ENCODE results near the gene PARP16. TPM values are rescaled to one million over a fixed set of nuclear protein-coding genes. Genes with fewer than 3 reads are reported as not detected.

The PARP16 gene
- polyA plus RNA-seq, 2 of the 4 experiments (the other 2 are of a cell fraction), result 7.5 to 9.8 TPM

DNA sequence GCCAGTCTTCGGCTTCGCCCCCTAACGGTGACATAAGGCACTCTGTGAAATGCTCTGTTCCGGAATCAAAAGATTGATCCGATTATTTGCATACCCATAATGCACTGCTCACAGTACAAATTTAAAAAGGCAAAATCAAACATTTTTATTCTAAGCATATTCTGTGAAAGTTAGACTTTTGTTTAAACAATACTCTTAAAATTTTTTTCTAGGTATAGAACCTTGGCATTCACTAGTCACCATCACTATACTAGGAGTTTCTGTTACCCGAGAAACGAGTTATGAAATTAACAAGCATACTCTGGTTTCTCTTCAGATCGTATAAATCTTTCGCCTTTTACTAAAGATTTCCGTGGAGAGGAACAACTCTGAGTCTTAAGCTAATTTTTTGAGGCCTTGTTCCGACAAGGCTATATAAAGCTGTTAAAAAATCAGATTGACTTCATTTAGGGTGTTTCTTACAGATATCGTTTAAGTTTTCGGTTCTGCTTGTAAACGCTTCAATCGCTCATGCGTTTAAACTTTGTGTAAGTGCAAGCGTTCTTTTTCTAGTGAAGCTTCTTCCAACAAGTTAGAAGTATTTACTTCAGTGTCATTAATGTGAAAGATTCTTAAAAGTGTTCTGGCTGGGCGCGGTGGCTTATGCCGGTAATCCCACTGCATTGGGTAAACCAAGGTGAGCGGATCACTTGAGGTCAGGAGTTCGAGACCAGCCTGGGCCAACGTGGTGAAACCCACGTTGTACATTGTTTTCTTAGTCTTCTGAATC, 17.9 kb upstream of the PARP16 start, which contains the start of gene RNU5B-1 (continued):
- TF ChIP-seq, protein P1, sequence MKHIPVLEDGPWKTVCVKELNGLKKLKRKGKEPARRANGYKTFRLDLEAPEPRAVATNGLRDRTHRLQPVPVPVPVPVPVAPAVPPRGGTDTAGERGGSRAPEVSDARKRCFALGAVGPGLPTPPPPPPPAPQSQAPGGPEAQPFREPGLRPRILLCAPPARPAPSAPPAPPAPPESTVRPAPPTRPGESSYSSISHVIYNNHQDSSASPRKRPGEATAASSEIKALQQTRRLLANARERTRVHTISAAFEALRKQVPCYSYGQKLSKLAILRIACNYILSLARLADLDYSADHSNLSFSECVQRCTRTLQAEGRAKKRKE (CRISPR knock-in tag; IDR thresholded peaks at IDR 0.05; ENCODE audit: low read depth), result peak; percentile 96; the same call in 1 of the 2 replicates
- peak; percentile 100 for TF ChIP-seq JUN (IDR thresholded peaks at IDR 0.05)
- TF ChIP-seq, protein P2, sequence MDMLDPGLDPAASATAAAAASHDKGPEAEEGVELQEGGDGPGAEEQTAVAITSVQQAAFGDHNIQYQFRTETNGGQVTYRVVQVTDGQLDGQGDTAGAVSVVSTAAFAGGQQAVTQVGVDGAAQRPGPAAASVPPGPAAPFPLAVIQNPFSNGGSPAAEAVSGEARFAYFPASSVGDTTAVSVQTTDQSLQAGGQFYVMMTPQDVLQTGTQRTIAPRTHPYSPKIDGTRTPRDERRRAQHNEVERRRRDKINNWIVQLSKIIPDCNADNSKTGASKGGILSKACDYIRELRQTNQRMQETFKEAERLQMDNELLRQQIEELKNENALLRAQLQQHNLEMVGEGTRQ (IDR thresholded peaks at IDR 0.05), result no peak
- peak; percentile 1 for TF ChIP-seq ZFP36 (IDR thresholded peaks at IDR 0.05; ENCODE audit: borderline replicate concordance, partially characterized antibody)
- TF ChIP-seq CEBPB (IDR thresholded peaks at IDR 0.05), result peak in 1 of 2 experiments; percentile 4; a peak in 1 of 4 replicates
- TF ChIP-seq TFCP2L1 (CRISPR knock-in tag; IDR thresholded peaks at IDR 0.05), result peak; percentile 99
- TF ChIP-seq EHMT2 (IDR thresholded peaks at IDR 0.05; ENCODE audit: low read depth), result no peak
- TF ChIP-seq POLR2A (IDR thresholded peaks at IDR 0.05; ENCODE audit: low read length), result peak; percentile 100
- peak; percentile 100 for TF ChIP-seq HOXA7 (CRISPR knock-in tag; IDR thresholded peaks at IDR 0.05)
- TF ChIP-seq, protein P3, sequence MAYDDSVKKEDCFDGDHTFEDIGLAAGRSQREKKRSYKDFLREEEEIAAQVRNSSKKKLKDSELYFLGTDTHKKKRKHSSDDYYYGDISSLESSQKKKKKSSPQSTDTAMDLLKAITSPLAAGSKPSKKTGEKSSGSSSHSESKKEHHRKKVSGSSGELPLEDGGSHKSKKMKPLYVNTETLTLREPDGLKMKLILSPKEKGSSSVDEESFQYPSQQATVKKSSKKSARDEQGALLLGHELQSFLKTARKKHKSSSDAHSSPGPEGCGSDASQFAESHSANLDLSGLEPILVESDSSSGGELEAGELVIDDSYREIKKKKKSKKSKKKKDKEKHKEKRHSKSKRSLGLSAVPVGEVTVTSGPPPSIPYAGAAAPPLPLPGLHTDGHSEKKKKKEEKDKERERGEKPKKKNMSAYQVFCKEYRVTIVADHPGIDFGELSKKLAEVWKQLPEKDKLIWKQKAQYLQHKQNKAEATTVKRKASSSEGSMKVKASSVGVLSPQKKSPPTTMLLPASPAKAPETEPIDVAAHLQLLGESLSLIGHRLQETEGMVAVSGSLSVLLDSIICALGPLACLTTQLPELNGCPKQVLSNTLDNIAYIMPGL (CRISPR knock-in tag; IDR thresholded peaks at IDR 0.05; ENCODE audit: borderline replicate concordance), result peak; percentile 99
- TF ChIP-seq, protein P4, sequence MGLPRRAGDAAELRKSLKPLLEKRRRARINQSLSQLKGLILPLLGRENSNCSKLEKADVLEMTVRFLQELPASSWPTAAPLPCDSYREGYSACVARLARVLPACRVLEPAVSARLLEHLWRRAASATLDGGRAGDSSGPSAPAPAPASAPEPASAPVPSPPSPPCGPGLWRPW (IDR thresholded peaks at IDR 0.05), result no peak
- TF ChIP-seq HOXB13 (CRISPR knock-in tag; IDR thresholded peaks at IDR 0.05; ENCODE audit: low read depth), result 0 out of 2 replicates have a peak, but pooled peaks have one; percentile 82
- TF ChIP-seq, protein P5, sequence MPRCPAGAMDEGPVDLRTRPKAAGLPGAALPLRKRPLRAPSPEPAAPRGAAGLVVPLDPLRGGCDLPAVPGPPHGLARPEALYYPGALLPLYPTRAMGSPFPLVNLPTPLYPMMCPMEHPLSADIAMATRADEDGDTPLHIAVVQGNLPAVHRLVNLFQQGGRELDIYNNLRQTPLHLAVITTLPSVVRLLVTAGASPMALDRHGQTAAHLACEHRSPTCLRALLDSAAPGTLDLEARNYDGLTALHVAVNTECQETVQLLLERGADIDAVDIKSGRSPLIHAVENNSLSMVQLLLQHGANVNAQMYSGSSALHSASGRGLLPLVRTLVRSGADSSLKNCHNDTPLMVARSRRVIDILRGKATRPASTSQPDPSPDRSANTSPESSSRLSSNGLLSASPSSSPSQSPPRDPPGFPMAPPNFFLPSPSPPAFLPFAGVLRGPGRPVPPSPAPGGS (IDR thresholded peaks at IDR 0.05), result peak; percentile 100
- TF ChIP-seq, protein P6, sequence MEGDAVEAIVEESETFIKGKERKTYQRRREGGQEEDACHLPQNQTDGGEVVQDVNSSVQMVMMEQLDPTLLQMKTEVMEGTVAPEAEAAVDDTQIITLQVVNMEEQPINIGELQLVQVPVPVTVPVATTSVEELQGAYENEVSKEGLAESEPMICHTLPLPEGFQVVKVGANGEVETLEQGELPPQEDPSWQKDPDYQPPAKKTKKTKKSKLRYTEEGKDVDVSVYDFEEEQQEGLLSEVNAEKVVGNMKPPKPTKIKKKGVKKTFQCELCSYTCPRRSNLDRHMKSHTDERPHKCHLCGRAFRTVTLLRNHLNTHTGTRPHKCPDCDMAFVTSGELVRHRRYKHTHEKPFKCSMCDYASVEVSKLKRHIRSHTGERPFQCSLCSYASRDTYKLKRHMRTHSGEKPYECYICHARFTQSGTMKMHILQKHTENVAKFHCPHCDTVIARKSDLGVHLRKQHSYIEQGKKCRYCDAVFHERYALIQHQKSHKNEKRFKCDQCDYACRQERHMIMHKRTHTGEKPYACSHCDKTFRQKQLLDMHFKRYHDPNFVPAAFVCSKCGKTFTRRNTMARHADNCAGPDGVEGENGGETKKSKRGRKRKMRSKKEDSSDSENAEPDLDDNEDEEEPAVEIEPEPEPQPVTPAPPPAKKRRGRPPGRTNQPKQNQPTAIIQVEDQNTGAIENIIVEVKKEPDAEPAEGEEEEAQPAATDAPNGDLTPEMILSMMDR (IDR thresholded peaks at IDR 0.05), result peak; percentile 91; the same call in 2 of the 3 replicates
- TF ChIP-seq JUNB (IDR thresholded peaks at IDR 0.05), result peak; percentile 37; the same call in 1 of the 2 replicates
- TF ChIP-seq, protein P7, sequence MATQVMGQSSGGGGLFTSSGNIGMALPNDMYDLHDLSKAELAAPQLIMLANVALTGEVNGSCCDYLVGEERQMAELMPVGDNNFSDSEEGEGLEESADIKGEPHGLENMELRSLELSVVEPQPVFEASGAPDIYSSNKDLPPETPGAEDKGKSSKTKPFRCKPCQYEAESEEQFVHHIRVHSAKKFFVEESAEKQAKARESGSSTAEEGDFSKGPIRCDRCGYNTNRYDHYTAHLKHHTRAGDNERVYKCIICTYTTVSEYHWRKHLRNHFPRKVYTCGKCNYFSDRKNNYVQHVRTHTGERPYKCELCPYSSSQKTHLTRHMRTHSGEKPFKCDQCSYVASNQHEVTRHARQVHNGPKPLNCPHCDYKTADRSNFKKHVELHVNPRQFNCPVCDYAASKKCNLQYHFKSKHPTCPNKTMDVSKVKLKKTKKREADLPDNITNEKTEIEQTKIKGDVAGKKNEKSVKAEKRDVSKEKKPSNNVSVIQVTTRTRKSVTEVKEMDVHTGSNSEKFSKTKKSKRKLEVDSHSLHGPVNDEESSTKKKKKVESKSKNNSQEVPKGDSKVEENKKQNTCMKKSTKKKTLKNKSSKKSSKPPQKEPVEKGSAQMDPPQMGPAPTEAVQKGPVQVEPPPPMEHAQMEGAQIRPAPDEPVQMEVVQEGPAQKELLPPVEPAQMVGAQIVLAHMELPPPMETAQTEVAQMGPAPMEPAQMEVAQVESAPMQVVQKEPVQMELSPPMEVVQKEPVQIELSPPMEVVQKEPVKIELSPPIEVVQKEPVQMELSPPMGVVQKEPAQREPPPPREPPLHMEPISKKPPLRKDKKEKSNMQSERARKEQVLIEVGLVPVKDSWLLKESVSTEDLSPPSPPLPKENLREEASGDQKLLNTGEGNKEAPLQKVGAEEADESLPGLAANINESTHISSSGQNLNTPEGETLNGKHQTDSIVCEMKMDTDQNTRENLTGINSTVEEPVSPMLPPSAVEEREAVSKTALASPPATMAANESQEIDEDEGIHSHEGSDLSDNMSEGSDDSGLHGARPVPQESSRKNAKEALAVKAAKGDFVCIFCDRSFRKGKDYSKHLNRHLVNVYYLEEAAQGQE (IDR thresholded peaks at IDR 0.05), result peak; percentile 90
- TF ChIP-seq CHD4 (IDR thresholded peaks at IDR 0.05; ENCODE audit: borderline replicate concordance), result no peak; the same call in 1 of the 2 replicates
